ENCODE results near the gene DSE. TPM values are rescaled to one million over a fixed set of nuclear protein-coding genes. Genes with fewer than 3 reads are reported as not detected.

The DSE gene
- total and polyA plus RNA-seq, 5 donors: 6.9 to 34.3 (median 24.6) TPM

DNA sequence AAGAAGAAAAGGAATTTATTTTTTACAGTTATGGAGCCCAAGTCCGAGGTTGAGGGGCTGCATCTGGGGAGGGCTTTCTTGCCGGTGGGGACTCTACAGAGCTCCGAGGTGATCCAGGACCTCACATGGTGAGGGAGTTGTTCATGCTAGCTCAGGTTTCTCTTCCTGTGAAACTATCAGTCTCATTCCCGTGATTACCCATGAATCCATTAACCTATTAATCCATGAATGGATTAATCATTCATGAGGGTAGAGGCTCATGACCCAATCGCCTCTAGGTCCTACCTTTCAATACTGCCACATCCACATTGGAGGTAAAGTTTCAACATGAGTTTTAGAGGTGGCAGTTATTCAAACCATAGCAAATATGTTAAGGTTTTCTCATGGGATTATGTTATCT, 3.8 kb downstream of the DSE start:
- intact Hi-C loops (cut with DNase I): loop anchor here in 1 of 4 donors (5.0 kb wide), 1 partner anchor 63 kb away; no protein-coding TSS in a partner anchor

DNA sequence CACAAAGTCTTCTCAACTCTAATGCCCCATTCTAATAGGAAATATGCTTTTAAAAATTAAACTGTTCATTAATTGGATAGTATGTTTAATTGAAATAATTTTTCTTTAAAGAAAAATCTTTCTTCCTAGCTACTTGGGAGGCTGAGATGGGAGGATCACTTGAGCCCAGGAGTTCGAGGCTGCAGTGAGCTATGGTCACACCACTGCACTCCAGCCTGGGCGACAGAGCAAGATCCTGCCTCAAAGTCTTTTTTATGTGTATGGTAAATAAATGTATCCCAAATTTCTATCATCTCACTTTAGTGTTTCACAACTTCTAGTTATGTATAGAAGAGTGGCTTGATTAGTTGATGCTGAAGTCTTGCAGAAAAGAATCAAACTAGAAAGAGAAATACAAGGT, 4.5 kb downstream of the DSE start:
- 97% methylated on average over 2 of the region's 2 CpGs for WGBS
- H3K4me1 ChIP-seq (ENCODE audit: control insufficient read depth, insufficient read depth, low read length): peaks cover 1% of the 10 kb centered on the region
- no peak overlapping the region for H3K27ac ChIP-seq (ENCODE audit: low read length)
- H3K4me3 ChIP-seq (ENCODE audit: low read length): no peak overlapping the region
- no peak for DNase-seq
- no peaks in the 10 kb centered on the region for H3K27me3 ChIP-seq (ENCODE audit: control insufficient read depth, insufficient read depth)
- no peak for ATAC-seq
- intact Hi-C loops (cut with DNase I): no loop called here
- H3K9me3 ChIP-seq (ENCODE audit: control insufficient read depth, low read length): no peaks in the 10 kb centered on the region

More for the DNA sequence above, 3.8 kb downstream of the DSE start:
- Histone ChIP-seq H3K4me3 (ENCODE audit: low read length) (no peak overlapping the region), H3K9me3 (ENCODE audit: control insufficient read depth, low read length) (no peaks in the 10 kb centered on the region), H3K27me3 (ENCODE audit: control insufficient read depth, insufficient read depth) (no peaks in the 10 kb centered on the region), H3K27ac (ENCODE audit: low read length) (no peak overlapping the region), H3K4me1 (ENCODE audit: control insufficient read depth, insufficient read depth, low read length) (peaks cover 1% of the 10 kb centered on the region)
- no peak for DNase-seq
- no peak for ATAC-seq
- WGBS: 91% methylated on average over 5 of the region's 5 CpGs

DNA sequence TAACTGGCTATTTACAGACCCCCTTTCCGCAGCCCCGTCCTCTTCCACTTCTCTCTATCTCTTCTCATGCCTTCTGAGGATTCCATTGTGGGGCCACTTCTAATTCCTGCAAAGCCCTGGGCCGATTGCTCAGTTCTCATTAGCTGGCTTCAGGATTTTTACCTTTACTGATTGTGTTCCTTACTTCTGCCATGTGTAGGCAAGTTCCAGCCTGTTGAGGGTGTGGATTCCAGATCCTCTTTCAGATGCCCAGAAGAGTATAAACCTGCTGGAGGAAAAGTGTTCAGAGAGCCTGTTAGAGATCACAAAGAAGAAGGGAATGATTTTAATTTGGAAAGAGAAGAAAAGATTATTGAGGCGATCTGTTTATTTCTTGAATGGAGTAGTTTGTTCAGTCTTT, 5.4 kb downstream of the DSE start:
- peaks cover 1% of the 10 kb centered on the region for H3K4me1 ChIP-seq (ENCODE audit: control insufficient read depth, insufficient read depth, low read length)
- WGBS: 81% methylated on average over 4 of the region's 4 CpGs
- intact Hi-C loops (cut with DNase I): no loop called here
- no peaks in the 10 kb centered on the region for H3K9me3 ChIP-seq (ENCODE audit: control insufficient read depth, low read length)
- no peaks in the 10 kb centered on the region for H3K27me3 ChIP-seq (ENCODE audit: control insufficient read depth, insufficient read depth)
- no peak overlapping the region for H3K4me3 ChIP-seq (ENCODE audit: low read length)
- ATAC-seq (no peak), DNase-seq (no peak)
- no peak overlapping the region for H3K27ac ChIP-seq (ENCODE audit: low read length)

DNA sequence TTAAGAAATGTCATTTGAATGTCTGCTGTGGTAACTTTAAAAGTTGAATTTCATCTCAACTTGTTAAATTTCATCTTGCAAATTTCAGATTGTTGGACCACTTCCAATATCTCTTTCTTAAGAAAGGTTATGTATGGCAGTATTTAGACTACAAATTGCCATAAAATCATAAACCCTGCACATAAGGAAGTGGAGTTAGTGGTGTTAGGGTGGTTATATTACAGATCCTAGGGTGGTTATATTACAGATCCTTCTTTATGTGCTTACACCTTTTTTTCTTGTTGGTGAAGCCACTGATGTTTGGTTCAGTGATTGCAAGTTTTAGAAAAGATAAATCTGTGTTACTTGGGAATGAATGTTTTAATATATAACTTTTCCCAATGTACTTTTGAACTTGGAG, 9.0 kb downstream of the DSE start:
- intact Hi-C loops (cut with DNase I): no loop called here
- DNase-seq (no peak), ATAC-seq (no peak)
- H3K4me3 ChIP-seq (ENCODE audit: low read length): no peak overlapping the region
- H3K27ac ChIP-seq (ENCODE audit: low read length): no peak overlapping the region
- no peaks in the 10 kb centered on the region for H3K9me3 ChIP-seq (ENCODE audit: control insufficient read depth, low read length)
- no peaks in the 10 kb centered on the region for H3K27me3 ChIP-seq (ENCODE audit: control insufficient read depth, insufficient read depth)
- peaks cover 3% of the 10 kb centered on the region for H3K4me1 ChIP-seq (ENCODE audit: control insufficient read depth, insufficient read depth, low read length)

DNA sequence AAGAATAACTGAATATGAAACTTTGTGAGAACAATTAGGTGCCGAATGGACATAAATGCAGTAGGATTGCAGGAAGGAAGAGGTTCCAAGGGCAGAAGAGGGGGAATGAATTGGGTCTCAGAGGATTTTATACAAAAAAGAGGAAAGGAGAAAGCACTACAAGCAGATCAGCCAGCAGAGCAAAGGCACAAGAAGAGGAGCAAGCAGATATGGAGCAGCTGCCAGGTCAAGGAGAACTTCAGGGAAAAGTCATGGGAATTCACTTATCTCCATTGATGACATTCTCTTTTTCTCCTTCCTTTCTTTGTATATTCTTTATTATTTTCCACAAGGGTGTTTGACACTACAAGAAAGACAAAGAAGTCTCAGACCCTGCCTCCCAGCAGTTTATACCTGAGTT, 9.6 kb downstream of the DSE start:
- Histone ChIP-seq H3K9me3 (ENCODE audit: control insufficient read depth, low read length) (no peaks in the 10 kb centered on the region), H3K4me1 (ENCODE audit: control insufficient read depth, insufficient read depth, low read length) (peaks cover 7% of the 10 kb centered on the region), H3K4me3 (ENCODE audit: low read length) (no peak overlapping the region), H3K27me3 (ENCODE audit: control insufficient read depth, insufficient read depth) (no peaks in the 10 kb centered on the region), H3K27ac (ENCODE audit: low read length) (no peak overlapping the region)
- DNase-seq (no peak), ATAC-seq (no peak)
- intact Hi-C loops (cut with DNase I): no loop called here
- WGBS: 63% methylated on average over 1 of the region's 1 CpG

DNA sequence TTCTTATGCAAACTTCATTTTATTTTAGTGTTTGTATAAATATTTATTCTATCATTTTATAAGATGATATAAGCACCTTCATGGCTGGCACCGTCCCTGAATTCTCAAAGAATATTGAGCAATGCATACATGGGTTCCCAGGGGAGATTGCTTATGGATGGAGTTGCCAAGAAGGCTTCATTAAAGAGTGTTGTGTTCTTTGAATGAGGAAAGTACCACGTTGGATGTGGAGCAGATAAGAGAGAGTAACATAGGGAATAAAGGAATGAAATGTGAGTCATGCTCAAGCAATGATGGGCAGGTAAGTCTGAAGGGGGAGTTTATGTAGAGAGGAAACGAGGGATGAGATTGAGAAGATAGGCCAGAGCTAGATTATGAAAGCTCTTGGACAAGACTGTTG, 10.3 kb downstream of the DSE start:
- no peak overlapping the region for H3K4me3 ChIP-seq (ENCODE audit: low read length)
- H3K27me3 ChIP-seq (ENCODE audit: control insufficient read depth, insufficient read depth): no peaks in the 10 kb centered on the region
- H3K4me1 ChIP-seq (ENCODE audit: control insufficient read depth, insufficient read depth, low read length): peaks cover 7% of the 10 kb centered on the region
- H3K9me3 ChIP-seq (ENCODE audit: control insufficient read depth, low read length): no peaks in the 10 kb centered on the region
- WGBS: 68% methylated on average over 3 of the region's 3 CpGs
- ATAC-seq: no peak
- no peak overlapping the region for H3K27ac ChIP-seq (ENCODE audit: low read length)
- intact Hi-C loops (cut with DNase I): no loop called here
- DNase-seq: no peak

DNA sequence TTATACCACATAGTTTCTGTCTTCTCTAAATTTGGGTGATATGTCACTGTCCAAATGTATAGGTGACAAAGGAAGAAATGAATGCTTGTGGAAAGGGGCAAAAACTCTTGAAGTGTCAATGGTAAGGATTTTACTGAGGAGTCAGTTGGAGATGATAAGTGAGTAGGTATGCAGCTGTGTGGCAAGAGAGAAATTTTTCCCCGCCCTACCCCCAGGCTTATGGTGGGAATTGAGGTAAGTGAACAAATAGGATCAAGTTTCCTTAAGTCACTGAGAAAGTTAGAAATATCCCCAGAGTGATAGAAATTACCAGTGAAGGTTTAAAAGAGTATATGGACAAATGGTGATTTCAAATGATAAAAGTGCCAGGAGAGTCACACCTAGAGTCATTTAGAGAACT, 11.8 kb downstream of the DSE start:
- 100% methylated on average over 1 of the region's 1 CpG for WGBS
- H3K9me3 ChIP-seq (ENCODE audit: control insufficient read depth, low read length): no peaks in the 10 kb centered on the region
- H3K27ac ChIP-seq (ENCODE audit: low read length): no peak overlapping the region
- ATAC-seq: no peak
- DNase-seq: no peak
- intact Hi-C loops (cut with DNase I): no loop called here
- no peak overlapping the region for H3K4me3 ChIP-seq (ENCODE audit: low read length)
- H3K4me1 ChIP-seq (ENCODE audit: control insufficient read depth, insufficient read depth, low read length): peaks cover 9% of the 10 kb centered on the region
- H3K27me3 ChIP-seq (ENCODE audit: control insufficient read depth, insufficient read depth): no peaks in the 10 kb centered on the region

DNA sequence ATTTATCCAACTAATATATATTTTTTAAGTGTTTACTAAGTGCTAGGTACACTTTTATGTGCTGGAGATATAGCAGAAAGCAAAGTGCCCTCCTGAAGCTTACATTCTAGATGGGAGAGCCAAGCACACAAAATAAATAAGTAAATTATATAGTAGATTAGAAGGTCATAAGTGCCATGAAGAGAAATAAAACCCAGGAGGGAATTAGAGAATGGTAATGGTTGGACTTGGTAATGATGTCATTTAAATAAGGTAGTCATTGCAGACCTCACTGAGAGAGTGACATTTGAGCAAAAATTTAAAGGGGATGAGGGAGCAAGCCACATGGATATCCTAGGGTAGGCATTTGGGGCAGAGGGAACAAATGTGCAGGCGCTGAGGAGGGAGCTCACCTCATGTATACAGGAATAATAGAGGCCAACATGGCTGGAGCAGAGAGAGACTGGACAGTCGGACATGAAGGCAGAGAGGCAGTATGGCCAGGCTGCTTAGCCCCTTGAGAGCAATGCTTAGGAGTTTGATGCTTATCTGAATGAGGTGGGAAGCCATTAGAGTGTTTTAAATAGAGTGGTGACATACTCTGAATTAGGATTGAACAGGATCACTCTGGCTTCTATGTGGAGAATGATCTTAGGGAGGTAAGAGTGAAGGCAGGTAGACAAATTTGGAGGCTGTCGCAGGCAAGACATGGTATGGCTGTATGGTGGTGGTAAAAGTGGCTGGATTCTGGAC, 14.1 kb downstream of the DSE start:
- ATAC-seq (no peak), DNase-seq (no peak)
- Histone ChIP-seq H3K27me3 (ENCODE audit: control insufficient read depth, insufficient read depth) (no peaks in the 10 kb centered on the region), H3K27ac (ENCODE audit: low read length) (no peak overlapping the region), H3K9me3 (ENCODE audit: control insufficient read depth, low read length) (no peaks in the 10 kb centered on the region), H3K4me1 (ENCODE audit: control insufficient read depth, insufficient read depth, low read length) (peaks cover 9% of the 10 kb centered on the region), H3K4me3 (ENCODE audit: low read length) (no peak overlapping the region)
- WGBS: 94% methylated on average over 3 of the region's 3 CpGs
- intact Hi-C loops (cut with DNase I): no loop called here

DNA sequence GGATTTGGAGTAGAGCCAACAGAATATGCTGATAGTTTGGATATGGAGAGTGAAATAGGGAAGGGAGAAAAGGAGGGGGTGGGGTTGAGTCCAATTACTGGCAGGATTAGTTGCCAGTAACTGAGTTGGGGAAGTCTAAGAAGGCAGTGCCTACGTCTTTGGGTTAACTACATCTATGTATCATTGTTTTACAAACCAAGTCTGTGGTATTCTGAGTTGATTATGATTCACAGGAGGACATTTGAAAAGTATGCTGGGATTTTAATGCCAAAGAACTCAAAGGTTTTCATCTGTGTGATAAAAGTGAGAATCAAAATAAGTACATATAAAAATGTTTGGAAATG, 14.7 kb downstream of the DSE start:
- H3K9me3 ChIP-seq (ENCODE audit: control insufficient read depth, low read length): no peaks in the 10 kb centered on the region
- WGBS: 59% methylated on average over 1 of the region's 1 CpG
- intact Hi-C loops (cut with DNase I): no loop called here
- no peak overlapping the region for H3K27ac ChIP-seq (ENCODE audit: low read length)
- H3K4me3 ChIP-seq (ENCODE audit: low read length): no peak overlapping the region
- H3K27me3 ChIP-seq (ENCODE audit: control insufficient read depth, insufficient read depth): no peaks in the 10 kb centered on the region
- peaks cover 9% of the 10 kb centered on the region for H3K4me1 ChIP-seq (ENCODE audit: control insufficient read depth, insufficient read depth, low read length)
- DNase-seq (no peak), ATAC-seq (peak; percentile 39 to 43)

DNA sequence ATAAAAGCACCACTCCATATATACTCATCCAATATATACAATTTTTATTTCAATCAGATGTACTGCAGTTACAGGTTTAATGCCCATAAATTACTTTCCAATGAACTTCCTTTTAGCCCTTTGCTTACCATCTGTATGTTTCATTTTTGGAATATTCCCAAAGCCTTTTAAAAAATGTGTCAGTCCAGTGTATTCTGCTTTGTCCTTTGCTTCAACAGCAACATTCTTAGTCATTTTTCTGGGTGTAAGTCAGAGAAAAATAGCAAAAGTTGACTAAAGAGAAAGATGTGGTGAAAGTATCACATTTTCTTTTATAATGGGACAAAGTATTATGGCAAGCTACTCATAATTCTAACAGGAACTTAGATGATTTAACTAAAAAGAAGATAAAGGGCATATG, 15.2 kb downstream of the DSE start:
- no peak for ATAC-seq
- H3K27ac ChIP-seq (ENCODE audit: low read length): no peak overlapping the region
- peaks cover 9% of the 10 kb centered on the region for H3K4me1 ChIP-seq (ENCODE audit: control insufficient read depth, insufficient read depth, low read length)
- DNase-seq: no peak
- no peak overlapping the region for H3K4me3 ChIP-seq (ENCODE audit: low read length)
- H3K27me3 ChIP-seq (ENCODE audit: control insufficient read depth, insufficient read depth): no peaks in the 10 kb centered on the region
- intact Hi-C loops (cut with DNase I): no loop called here
- no peaks in the 10 kb centered on the region for H3K9me3 ChIP-seq (ENCODE audit: control insufficient read depth, low read length)

DNA sequence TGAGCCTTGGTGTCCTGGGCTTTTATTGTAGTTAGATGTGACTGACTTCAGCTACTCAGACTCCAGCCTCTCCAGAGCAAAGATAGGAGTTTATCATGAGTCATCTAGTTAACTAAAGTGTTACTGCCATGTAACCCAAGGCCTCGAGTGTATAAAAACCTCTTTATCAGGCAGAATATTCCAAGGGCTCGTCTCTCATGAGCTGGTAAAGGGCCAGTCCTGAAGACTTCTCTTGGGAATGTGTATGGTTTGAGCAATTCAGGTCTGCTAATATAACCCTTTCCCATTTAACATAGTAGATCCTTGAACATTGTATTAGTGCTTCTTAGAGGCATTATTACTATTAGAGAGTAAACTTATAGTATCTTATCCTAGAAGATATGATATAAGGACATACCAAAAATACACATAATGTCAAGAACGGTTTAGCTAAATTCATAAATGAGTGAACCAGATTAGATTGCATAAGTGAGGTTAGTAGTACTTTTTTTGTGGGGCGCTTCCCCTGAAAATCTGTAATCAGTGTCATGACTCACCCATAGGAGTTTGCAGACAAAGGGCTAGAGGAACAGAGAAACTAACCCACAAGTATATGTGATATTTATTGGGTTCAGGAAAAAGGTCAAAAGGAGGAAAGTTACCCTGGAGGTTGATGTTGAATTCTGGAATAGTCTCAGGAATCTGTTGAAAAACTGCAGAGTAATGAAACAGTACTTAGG, 16.0 kb downstream of the DSE start:
- no peak overlapping the region for H3K27ac ChIP-seq (ENCODE audit: low read length)
- H3K4me3 ChIP-seq (ENCODE audit: low read length): no peak overlapping the region
- no peaks in the 10 kb centered on the region for H3K9me3 ChIP-seq (ENCODE audit: control insufficient read depth, low read length)
- DNase-seq: no peak
- peak; percentile 49 to 73 for ATAC-seq
- intact Hi-C loops (cut with DNase I): no loop called here
- no peaks in the 10 kb centered on the region for H3K27me3 ChIP-seq (ENCODE audit: control insufficient read depth, insufficient read depth)
- 41% methylated on average over 4 of the region's 4 CpGs for WGBS
- H3K4me1 ChIP-seq (ENCODE audit: control insufficient read depth, insufficient read depth, low read length): peaks cover 9% of the 10 kb centered on the region
